HL-60 (cell line): ENCODE results near the gene PPP1R1B.
A peak's percentile ranks its signal among the peaks of the same experiment; 100 is the strongest.
"Not testable (repeated sequence)": the region's sequence is repeated elsewhere in the genome, so short reads cannot be mapped to it uniquely, and the experiment has no call there.

Experiments
- DNase-seq, 2 experiments: peaks; one replicate each; pipeline ENCODE4 v3.0.0-alpha.2; 2010 to 2020; ENCODE audit warnings: low read depth in 1 of 2, low spot score in 1 of 2
- H3K27ac ChIP-seq: fragments of 250-450 bp; sonication (Bioruptor Pico); replicated peaks from 2 replicates; pipeline ENCODE4 v1.5.1; 2020; ENCODE audit warnings: mild to moderate bottlenecking, moderate library complexity
- H3K27me3 ChIP-seq: fragments of 250-450 bp; sonication (Bioruptor Pico); 2 replicates; pipeline ENCODE4 v1.5.1; 2021; ENCODE audit warnings: mild to moderate bottlenecking, moderate library complexity; ENCODE audit not compliant: insufficient read depth, poor library complexity, severe bottlenecking
- H3K4me3 ChIP-seq: replicated peaks from 2 replicates; pipeline ENCODE4 v1.5.1; 2011; ENCODE audit warnings: mild to moderate bottlenecking, control low read depth, low read length; ENCODE audit not compliant: insufficient read depth
- CTCF ChIP-seq: IDR thresholded peaks from one replicate; pipeline ENCODE4 v1.5.1; 2011; ENCODE audit warnings: low read length, control low read depth, inconsistent platforms; ENCODE audit not compliant: insufficient read depth
- GABPA ChIP-seq: IDR thresholded peaks from 2 replicates; pipeline ENCODE4 v1.6.1; 2012; ENCODE audit warnings: low read depth
- POLR2AphosphoS5 ChIP-seq: IDR thresholded peaks from 2 replicates; pipeline ENCODE4 v1.6.1; 2012; ENCODE audit warnings: low read depth
- REST ChIP-seq: IDR thresholded peaks from 2 replicates; pipeline ENCODE4 v1.6.1; 2012; ENCODE audit warnings: low read depth; ENCODE audit not compliant: insufficient replicate concordance
- SPI1 ChIP-seq: IDR thresholded peaks from 2 replicates; pipeline ENCODE4 v1.6.1; 2012; ENCODE audit warnings: low read depth, mild to moderate bottlenecking, borderline replicate concordance

PPP1R1B gene

GRCh38 chr17:39582658-39583057 lies 44.1 kb upstream of the PPP1R1B start:
- no peak overlapping the region for H3K27ac ChIP-seq
- H3K27me3 ChIP-seq, result no peaks in the 10 kb centered on the region
- DNase-seq, result no peak
- TF ChIP-seq SPI1 (no peak), REST (no peak), GABPA (no peak), POLR2AphosphoS5 (no peak), CTCF (no peak)
- H3K4me3 ChIP-seq, result no peak overlapping the region

GRCh38 chr17:39590180-39590579 lies 36.6 kb upstream of the PPP1R1B start:
- H3K27ac ChIP-seq, H3K4me3 ChIP-seq, DNase-seq, H3K27me3 ChIP-seq: not testable (repeated sequence)

DNA sequence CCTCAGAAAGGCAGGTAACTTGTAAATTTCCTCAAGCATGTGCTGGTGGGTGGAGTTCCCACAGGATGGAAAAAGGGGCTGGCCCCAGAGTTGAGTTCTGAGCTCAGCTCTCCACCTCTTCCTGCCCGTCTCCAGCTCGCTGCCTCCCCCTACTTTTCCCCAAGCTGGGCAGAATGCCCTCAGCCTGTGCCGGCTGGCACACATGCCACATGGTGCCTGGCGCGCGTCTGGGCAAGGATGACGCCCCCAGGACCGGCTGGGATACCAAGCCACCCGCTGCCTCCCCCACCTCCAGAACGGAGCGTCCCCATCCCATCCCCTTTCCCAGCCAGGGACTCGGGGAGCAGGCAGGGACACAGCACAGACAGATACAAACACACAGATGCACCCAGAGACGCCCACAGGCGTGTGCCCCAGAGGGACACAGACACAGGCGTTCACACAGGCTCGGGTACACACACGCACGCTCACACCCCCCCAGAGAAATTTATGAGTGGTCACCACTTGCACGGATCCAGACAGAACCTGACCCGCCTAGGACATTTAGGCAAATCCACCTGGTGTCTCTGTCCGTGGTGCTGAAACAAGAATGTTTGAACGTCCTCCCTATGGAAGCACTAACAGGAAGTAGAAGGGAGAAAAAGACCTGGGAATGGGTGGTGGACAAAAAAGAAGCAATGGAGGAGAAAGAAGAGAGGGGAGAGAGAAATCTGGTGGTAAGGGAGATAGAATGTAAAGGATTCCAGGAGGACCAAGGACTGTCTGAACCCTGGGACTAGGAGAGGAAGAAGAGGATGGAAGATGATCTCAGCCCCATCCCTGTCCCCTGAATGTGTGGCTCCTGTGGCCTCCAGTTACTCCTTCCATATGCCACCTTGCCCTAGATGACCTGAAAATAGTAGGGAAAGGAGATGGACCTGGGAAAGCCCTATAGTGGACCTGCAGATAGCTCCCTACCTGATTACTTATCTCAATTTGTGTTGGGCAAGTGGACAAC lies 34.5 kb upstream of the PPP1R1B start:
- no peak overlapping the region for H3K27ac ChIP-seq
- peaks cover 27% of the 10 kb centered on the region for H3K27me3 ChIP-seq
- no peak overlapping the region for H3K4me3 ChIP-seq
- TF ChIP-seq GABPA, result no peak
- peak; percentile 95 for TF ChIP-seq REST
- no peak for DNase-seq

GRCh38 chr17:39593371-39593770 lies 33.4 kb upstream of the PPP1R1B start:
- TF ChIP-seq CTCF, result no peak
- no peak for TF ChIP-seq SPI1
- no peak for TF ChIP-seq REST
- no peak for TF ChIP-seq GABPA
- no peak for TF ChIP-seq POLR2AphosphoS5
- H3K27ac ChIP-seq, result no peak overlapping the region
- H3K4me3 ChIP-seq, result no peak overlapping the region
- H3K27me3 ChIP-seq, result peaks cover 37% of the 10 kb centered on the region
- no peak for DNase-seq
